H9 (cell line): ENCODE results near the gene KRT78. TPM values are rescaled to one million over a fixed set of nuclear protein-coding genes. Genes with fewer than 3 reads are reported as not detected.

Experiments
- DNase-seq: peaks from one replicate; pipeline ENCODE4 v3.0.0-alpha.2; 2017
- H2AFZ ChIP-seq: one replicate; pipeline ENCODE4 v1.6.1; 2013; ENCODE audit warnings: mild to moderate bottlenecking, low read length, control low read depth, moderate library complexity
- H2AK5ac ChIP-seq: 2 replicates; pipeline ENCODE4 v1.6.1; 2013; ENCODE audit warnings: low read length, control low read depth, mixed read lengths; ENCODE audit not compliant: insufficient read length
- H2BK120ac ChIP-seq: one replicate; pipeline ENCODE4 v1.6.1; 2013; ENCODE audit warnings: low read depth, mild to moderate bottlenecking, low read length, control low read depth, inconsistent platforms; ENCODE audit not compliant: poor library complexity, severe bottlenecking
- H2BK12ac ChIP-seq: 2 replicates; pipeline ENCODE4 v1.6.1; 2013; ENCODE audit warnings: low read length, control low read depth, mixed read lengths, low read depth; ENCODE audit not compliant: insufficient read length
- H2BK15ac ChIP-seq: 2 replicates; pipeline ENCODE4 v1.6.1; 2013; ENCODE audit warnings: low read depth, low read length, control low read depth
- H2BK20ac ChIP-seq: one replicate; pipeline ENCODE4 v1.6.1; 2013; ENCODE audit warnings: low read depth, mild to moderate bottlenecking, low read length, control low read depth, inconsistent platforms; ENCODE audit not compliant: poor library complexity, severe bottlenecking
- H2BK5ac ChIP-seq: 2 replicates; pipeline ENCODE4 v1.6.1; 2013; ENCODE audit warnings: low read length, control low read depth, mixed read lengths; ENCODE audit not compliant: insufficient read length
- H3K14ac ChIP-seq: 2 replicates; pipeline ENCODE4 v1.6.1; 2013; ENCODE audit warnings: low read length, control low read depth; ENCODE audit not compliant: insufficient read depth
- H3K18ac ChIP-seq: 2 replicates; pipeline ENCODE4 v1.6.1; 2013; ENCODE audit warnings: low read depth, mild to moderate bottlenecking, mixed read lengths, low read length, control low read depth; ENCODE audit not compliant: insufficient read length
- H3K23ac ChIP-seq: 2 replicates; pipeline ENCODE4 v1.6.1; 2013; ENCODE audit warnings: low read length, control low read depth, mixed read lengths, low read depth; ENCODE audit not compliant: insufficient read length
- H3K23me2 ChIP-seq: 2 replicates; pipeline ENCODE4 v1.6.1; 2013; ENCODE audit warnings: low read depth, mild to moderate bottlenecking, mixed read lengths, low read length, control low read depth; ENCODE audit not compliant: insufficient read length, poor library complexity, severe bottlenecking
- H3K27ac ChIP-seq: 2 replicates; pipeline ENCODE4 v1.5.1; 2013; ENCODE audit warnings: low read length, control low read depth, mixed read lengths, low read depth; ENCODE audit not compliant: insufficient read length
- H3K27me3 ChIP-seq: 2 replicates; pipeline ENCODE4 v1.6.1; 2013; ENCODE audit warnings: low read length, control low read depth, inconsistent platforms; ENCODE audit not compliant: insufficient read depth
- H3K4ac ChIP-seq: 2 replicates; pipeline ENCODE4 v1.6.1; 2013; ENCODE audit warnings: low read depth, mild to moderate bottlenecking, control low read depth, inconsistent platforms, low read length, moderate library complexity
- H3K4me1 ChIP-seq: 2 replicates; pipeline ENCODE4 v1.6.1; 2013; ENCODE audit warnings: low read length, control low read depth, inconsistent platforms; ENCODE audit not compliant: insufficient read depth
- H3K4me2 ChIP-seq: 2 replicates; pipeline ENCODE4 v1.6.1; 2013; ENCODE audit warnings: low read length, control low read depth, mixed read lengths; ENCODE audit not compliant: insufficient read length, insufficient read depth
- H3K56ac ChIP-seq: 2 replicates; pipeline ENCODE4 v1.6.1; 2013; ENCODE audit warnings: low read depth, mild to moderate bottlenecking, mixed read lengths, low read length, control low read depth; ENCODE audit not compliant: insufficient read length
- H3K79me1 ChIP-seq: 2 replicates; pipeline ENCODE4 v1.6.1; 2013; ENCODE audit warnings: low read depth, mild to moderate bottlenecking, moderate library complexity, low read length, control low read depth, inconsistent platforms; ENCODE audit not compliant: insufficient read depth, poor library complexity, severe bottlenecking
- H3K79me2 ChIP-seq: 2 replicates; pipeline ENCODE4 v1.6.1; 2013; ENCODE audit warnings: low read length, control low read depth, inconsistent platforms; ENCODE audit not compliant: insufficient read depth
- H3K9ac ChIP-seq: 2 replicates; pipeline ENCODE4 v1.6.1; 2013; ENCODE audit warnings: low read length, control low read depth, mixed read lengths; ENCODE audit not compliant: insufficient read length; ENCODE audit errors: extremely low read depth
- H3K9me3 ChIP-seq: one replicate; pipeline ENCODE4 v1.6.1; 2013; ENCODE audit warnings: low read depth, low read length, inconsistent platforms; ENCODE audit not compliant: control insufficient read depth
- H3T11ph ChIP-seq: one replicate; pipeline ENCODE4 v1.6.1; 2013; ENCODE audit warnings: mild to moderate bottlenecking, low read length, control low read depth, inconsistent platforms
- H4K20me1 ChIP-seq: one replicate; pipeline ENCODE4 v1.6.1; 2013; ENCODE audit not compliant: control insufficient read depth, insufficient read length, insufficient read depth
- H4K5ac ChIP-seq: 2 replicates; pipeline ENCODE4 v1.6.1; 2013; ENCODE audit warnings: low read depth, mild to moderate bottlenecking, mixed read lengths, low read length, control low read depth; ENCODE audit not compliant: insufficient read length
- H4K8ac ChIP-seq: replicated peaks from 2 replicates; pipeline ENCODE4 v1.6.1; 2013; ENCODE audit warnings: low read length, control low read depth, mixed read lengths, low read depth; ENCODE audit not compliant: insufficient read length
- H4K91ac ChIP-seq: 2 replicates; pipeline ENCODE4 v1.6.1; 2013; ENCODE audit warnings: low read depth, mild to moderate bottlenecking, moderate library complexity, mixed read lengths, low read length, control low read depth; ENCODE audit not compliant: insufficient read length
- H3K27ac Mint-ChIP-seq, 3 experiments: 2 replicates in 2 of 3; 3 replicates in 1 of 3; pipeline ENCODE4 v1.8.0; 2020 to 2021; ENCODE audit warnings: mixed read lengths in 3 of 3, mild to moderate bottlenecking in 1 of 3, moderate library complexity in 1 of 3
- H3K27me3 Mint-ChIP-seq: 2 replicates; pipeline ENCODE4 v1.8.0; 2021; ENCODE audit warnings: low read depth, mild to moderate bottlenecking, moderate library complexity, mixed read lengths
- H3K36me3 Mint-ChIP-seq, 3 experiments: 2 replicates in 2 of 3; 3 replicates in 1 of 3; pipeline ENCODE4 v1.8.0; 2020 to 2021; ENCODE audit warnings: low read depth in 3 of 3, mixed read lengths in 3 of 3; ENCODE audit not compliant: insufficient read depth in 1 of 3
- H3K4me1 Mint-ChIP-seq, 2 experiments: 2 replicates each; pipeline ENCODE4 v1.8.0; 2020; ENCODE audit warnings: mixed read lengths in 2 of 2
- H3K4me3 Mint-ChIP-seq, 2 experiments: 2 replicates in 1 of 2; 3 replicates in 1 of 2; pipeline ENCODE4 v1.8.0; 2020 to 2021; ENCODE audit warnings: mild to moderate bottlenecking in 2 of 2, mixed read lengths in 2 of 2, moderate library complexity in 1 of 2
- H3K9me3 Mint-ChIP-seq, 2 experiments: 2 replicates in 1 of 2; 3 replicates in 1 of 2; pipeline ENCODE4 v1.8.0; 2020; ENCODE audit warnings: mild to moderate bottlenecking in 2 of 2, mixed read lengths in 2 of 2, moderate library complexity in 1 of 2
- CTCF ChIP-seq: fragments of 200-600 bp; sonication (generic); conservative IDR thresholded peaks from 3 replicates; pipeline ENCODE4 v1.8.0; 2021; ENCODE audit warnings: antibody characterized with exemption, mild to moderate bottlenecking
- WGBS: extraction: QIAGEN DNeasy Blood & Tissue Kit; methylation state at CpG from one replicate; pipeline ENCODE4 v1.1.7; 2013; ENCODE audit warnings: missing lambda C conversion rate, low lambda C conversion rate, mixed read lengths; ENCODE audit not compliant: insufficient read length; ENCODE audit errors: extremely low coverage; 5-methylcytosine and 5-hydroxymethylcytosine counted together
- total RNA-seq: library from RNA; stranded (reverse); gene quantifications from 2 replicates; pipeline ENCODE4 v1.2.1, GENCODE V29; 2021

Gene KRT78
- total RNA-seq, 1 experiment from 2014 or later = not detected

DNA sequence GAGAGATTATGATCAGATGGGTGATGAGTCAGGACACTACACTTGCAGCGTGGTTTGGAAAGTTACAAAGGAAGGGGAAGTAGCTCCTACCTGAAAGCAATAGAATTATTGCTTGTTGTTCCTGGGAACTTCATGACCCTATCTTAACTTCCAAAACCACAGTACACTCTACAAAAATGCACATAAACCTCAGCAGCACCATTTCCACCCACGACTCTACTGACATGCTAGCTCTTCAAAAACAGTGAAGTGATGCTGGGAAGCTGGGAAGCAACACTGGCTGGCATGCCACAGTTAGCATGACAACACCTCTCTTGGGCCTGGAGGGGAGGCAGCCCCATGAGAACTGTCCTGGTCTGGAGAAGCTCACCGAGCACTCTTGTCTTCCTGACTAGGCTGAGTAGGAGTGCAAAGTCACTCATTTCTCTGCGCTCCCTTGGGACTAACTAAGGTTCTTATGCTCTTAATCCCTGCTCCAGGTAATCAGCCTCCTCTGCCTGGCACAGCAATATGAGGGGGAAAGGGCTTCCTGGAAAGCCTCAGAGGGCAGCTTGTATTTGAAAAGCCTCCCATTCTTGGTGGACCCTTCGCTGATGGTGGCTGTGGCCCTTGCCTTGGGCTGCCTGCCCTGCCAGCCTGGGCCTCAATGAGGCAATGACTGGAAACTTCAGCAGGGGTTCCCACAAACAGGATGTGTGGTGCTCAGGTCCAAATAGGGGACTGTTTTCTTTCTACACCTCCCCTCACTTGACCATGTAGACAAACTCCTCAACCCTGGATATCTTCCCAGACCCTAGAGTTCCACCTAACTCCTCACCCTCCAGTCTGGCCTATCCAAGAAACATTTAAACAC, 54.1 kb downstream of the KRT78 start:
- no peak overlapping the region for H4K5ac ChIP-seq
- peaks cover 2% of the 10 kb centered on the region for H3K27me3 Mint-ChIP-seq
- no peak overlapping the region for H2BK15ac ChIP-seq
- no peak overlapping the region for H3K27ac ChIP-seq
- H3K4me2 ChIP-seq = no peak overlapping the region
- H3K9ac ChIP-seq = no peak overlapping the region
- no peaks in the 10 kb centered on the region for H3K79me1 ChIP-seq
- H3K18ac ChIP-seq = no peak overlapping the region
- no peaks in the 10 kb centered on the region for H3K23me2 ChIP-seq
- TF ChIP-seq CTCF = no peak
- H2BK12ac ChIP-seq = no peak overlapping the region
- peaks cover 7 to 10% of the 10 kb centered on the region in 2 experiments for H3K4me1 Mint-ChIP-seq
- no peaks in the 10 kb centered on the region for H3K79me2 ChIP-seq
- H3K14ac ChIP-seq = peak overlapping the region; percentile 40; the same call in 1 of the 2 replicates
- H3K36me3 Mint-ChIP-seq = no peaks in the 10 kb centered on the region
- H2BK20ac ChIP-seq = no peak overlapping the region
- WGBS = no CpG with 5 or more reads among the region's 5 CpGs
- H2BK120ac ChIP-seq = no peak overlapping the region
- H3K9me3 Mint-ChIP-seq = no peaks in the 10 kb centered on the region
- no peak overlapping the region for H2AK5ac ChIP-seq
- no peak overlapping the region for H3K23ac ChIP-seq
- no peak overlapping the region for H4K8ac ChIP-seq
- H4K91ac ChIP-seq = no peak overlapping the region
- no peak overlapping the region for H3K4me3 Mint-ChIP-seq
- no peak overlapping the region for H3K4ac ChIP-seq
- no peaks in the 10 kb centered on the region for H3K27me3 ChIP-seq
- H3K9me3 ChIP-seq = no peaks in the 10 kb centered on the region
- no peak overlapping the region for H3K56ac ChIP-seq
- no peaks in the 10 kb centered on the region for H4K20me1 ChIP-seq
- peaks cover under 1% of the 10 kb centered on the region; the same call in 1 of the 2 replicates for H3K4me1 ChIP-seq
- no peak overlapping the region for H2AFZ ChIP-seq
- no peak for DNase-seq
- no peak overlapping the region for H3T11ph ChIP-seq
- H2BK5ac ChIP-seq = no peak overlapping the region
- H3K27ac Mint-ChIP-seq = no peak overlapping the region; a peak in 1 of 7 replicates
